Right kidney (tissue), 1 donor: ENCODE measurements around the gene PNO1.
"Not testable (repeated sequence)": the region's sequence is repeated elsewhere in the genome, so short reads cannot be mapped to it uniquely, and the experiment has no call there.

Source experiments
- DNase-seq: peaks from one replicate; pipeline ENCODE4 v3.0.0-alpha.2; 2016

The PNO1 gene

DNA sequence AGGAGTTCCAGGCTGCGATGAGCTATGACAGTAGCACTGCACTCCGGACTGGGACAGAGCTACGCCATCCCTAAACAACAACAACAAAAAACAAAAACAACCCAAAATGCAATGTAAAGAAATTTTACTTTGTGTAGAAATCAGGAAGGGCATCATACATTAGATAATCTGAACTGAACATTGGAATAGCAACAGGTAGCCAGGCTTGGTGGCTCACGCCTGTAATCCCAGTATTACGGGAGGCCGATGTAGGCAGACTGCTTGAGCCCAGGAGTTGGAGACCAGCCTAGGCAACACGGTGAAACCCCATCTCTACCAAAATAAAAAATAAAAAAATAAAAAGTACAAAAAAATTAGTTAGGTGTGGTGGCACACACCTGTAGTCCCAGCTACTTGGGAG lies 2.1 kb upstream of the PNO1 start:
- no peak for DNase-seq

DNA sequence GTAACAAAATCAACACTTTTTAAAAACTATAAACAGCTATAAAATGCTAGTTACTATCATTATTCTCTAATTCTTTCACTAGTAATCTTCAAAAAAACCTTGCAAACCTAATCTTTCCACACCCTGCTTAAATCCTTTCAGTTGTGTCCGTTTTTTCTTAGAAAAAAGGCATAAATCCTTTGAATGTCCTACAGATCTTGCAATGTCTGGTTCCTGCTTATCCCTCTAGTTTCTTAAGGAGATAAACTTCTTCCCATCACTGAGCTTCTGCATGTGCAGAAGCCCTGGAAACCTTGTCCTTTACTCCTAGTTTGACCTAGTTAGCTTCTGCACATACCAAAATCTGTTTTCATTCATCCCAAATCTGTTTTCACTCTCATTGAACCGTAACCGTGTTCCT lies 1.3 kb upstream of the PNO1 start:
- DNase-seq = no peak

DNA sequence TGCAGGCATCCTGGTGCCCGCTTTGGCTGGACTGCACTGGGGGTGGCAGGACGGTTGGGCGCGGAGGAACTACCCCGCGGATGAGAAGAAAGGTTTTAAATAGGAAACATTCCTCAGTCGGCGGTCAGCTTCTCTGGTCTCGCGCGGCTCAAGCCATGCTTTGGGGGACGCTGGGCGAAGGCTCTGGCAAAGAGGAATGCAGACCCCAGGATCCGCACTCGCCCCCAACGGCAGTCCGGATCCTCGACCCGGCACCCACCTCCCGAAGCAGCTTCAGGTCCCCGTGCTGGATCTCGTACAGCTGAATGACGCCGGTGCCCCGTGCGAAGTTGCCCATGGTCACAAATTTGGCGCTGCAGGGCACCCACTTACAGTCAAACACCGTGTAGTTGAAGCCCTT lies 686 bp upstream of the PNO1 start:
- no peak for DNase-seq

DNA sequence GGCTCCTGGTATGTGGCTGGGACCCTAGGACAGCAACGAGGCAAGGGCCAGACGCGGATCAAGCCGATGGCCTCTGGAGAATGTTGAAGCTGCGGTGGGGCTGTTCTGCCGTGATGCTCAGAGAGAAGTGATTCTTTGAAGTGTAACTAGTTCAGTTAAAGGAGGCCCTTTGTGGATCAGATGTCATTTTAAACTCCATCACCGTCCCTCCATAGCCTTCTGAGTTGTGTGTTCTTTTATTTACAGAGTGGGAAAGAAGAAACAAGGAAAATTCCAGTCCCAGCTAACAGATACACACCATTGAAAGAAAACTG lies 403 bp downstream of the PNO1 start:
- DNase-seq = no peak

GRCh38 chr2:68163641-68164040 lies 6.0 kb downstream of the PNO1 start:
- no peak for DNase-seq

GRCh38 chr2:68167186-68167585 lies 9.5 kb downstream of the PNO1 start:
- no peak for DNase-seq

GRCh38 chr2:68169308-68169707 lies 11.6 kb downstream of the PNO1 start:
- no peak for DNase-seq

- no peak for DNase-seq
These were observed 13.5 kb downstream of the PNO1 start for GRCh38 chr2:68171146-68171545.

DNA sequence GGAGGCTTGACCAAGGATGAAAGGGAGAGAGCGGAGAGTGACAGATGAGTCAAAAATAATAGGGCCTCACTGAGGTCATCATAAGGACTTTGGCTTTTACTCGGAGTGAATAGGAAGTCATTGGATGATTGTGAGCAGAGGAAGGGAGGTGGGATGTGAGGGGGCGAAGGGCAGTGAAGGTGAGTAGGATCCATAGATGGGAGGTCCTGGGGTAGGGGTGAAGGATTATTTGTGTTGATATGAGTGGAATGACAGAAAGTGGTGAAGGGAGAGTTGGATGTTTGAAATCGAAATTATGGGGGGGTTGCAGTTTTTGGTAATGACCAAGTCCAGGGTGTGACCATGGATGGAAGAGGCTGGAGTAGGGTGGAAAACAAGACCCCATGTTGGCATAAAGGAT lies 14.0 kb downstream of the PNO1 start:
- DNase-seq = no peak

DNA sequence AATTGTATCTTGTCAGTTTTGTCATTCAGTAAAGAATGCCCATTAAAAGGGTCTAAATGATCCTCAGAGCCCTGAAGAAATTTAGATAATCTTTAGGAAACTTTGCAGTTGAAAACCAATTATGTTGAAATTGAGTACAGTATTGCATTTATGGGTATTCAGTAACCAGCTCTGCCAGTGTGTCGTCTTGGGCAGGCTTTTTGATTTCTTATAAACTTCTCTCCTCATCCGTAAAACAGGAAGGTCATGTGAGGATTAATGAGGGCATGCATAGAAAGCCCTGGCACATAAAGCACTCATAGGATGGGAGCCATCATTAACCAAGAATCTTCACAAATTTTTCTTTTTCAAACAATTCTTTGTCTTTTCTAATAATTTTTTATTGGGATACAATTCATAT lies 14.8 kb downstream of the PNO1 start:
- no peak for DNase-seq

- DNase-seq = no peak
These were observed 15.5 kb downstream of the PNO1 start for GRCh38 chr2:68172990-68173700.

GRCh38 chr2:68175210-68175609 lies 17.5 kb downstream of the PNO1 start:
- DNase-seq = not testable (repeated sequence)

GRCh38 chr2:68176657-68177056 lies 19.0 kb downstream of the PNO1 start:
- no peak for DNase-seq

- no peak for DNase-seq
These were observed 19.9 kb downstream of the PNO1 start for GRCh38 chr2:68177541-68177940.

GRCh38 chr2:68178432-68178831 lies 20.7 kb downstream of the PNO1 start:
- DNase-seq = no peak

DNA sequence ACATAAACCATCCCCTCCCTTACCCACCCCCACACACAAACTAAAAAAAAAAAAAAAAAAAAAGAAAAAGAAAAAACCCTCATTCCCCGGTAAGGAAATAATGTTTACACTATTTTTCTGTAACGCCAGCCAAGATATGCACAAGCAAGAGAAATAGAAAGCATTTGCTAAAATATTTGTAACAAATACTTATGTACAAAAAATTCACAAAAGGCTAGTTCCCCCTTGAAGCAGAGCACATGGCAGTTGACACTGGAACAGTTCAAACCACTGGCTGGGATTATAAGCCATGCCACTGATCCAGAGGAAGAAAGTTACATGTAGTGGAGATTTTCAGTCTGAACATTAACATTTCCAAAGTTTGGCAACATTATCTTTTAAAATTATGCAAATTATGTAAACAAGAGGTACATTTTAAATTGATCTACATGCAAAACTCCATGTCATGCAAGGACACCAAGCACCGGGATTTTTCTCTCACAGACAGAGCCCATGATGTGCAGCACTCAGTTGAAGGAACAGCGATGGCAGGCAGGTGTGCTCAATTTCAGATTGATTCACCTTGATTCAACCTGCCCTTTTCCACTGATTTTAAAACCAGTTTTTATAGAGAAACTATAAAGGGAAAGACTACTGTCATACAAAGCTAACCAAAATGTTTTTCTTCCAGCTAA lies 21.4 kb downstream of the PNO1 start:
- no peak for DNase-seq

GRCh38 chr2:68182902-68183301 lies 25.2 kb downstream of the PNO1 start:
- no peak for DNase-seq

- DNase-seq = no peak
These were observed 28.0 kb downstream of the PNO1 start for GRCh38 chr2:68185541-68186164.

DNA sequence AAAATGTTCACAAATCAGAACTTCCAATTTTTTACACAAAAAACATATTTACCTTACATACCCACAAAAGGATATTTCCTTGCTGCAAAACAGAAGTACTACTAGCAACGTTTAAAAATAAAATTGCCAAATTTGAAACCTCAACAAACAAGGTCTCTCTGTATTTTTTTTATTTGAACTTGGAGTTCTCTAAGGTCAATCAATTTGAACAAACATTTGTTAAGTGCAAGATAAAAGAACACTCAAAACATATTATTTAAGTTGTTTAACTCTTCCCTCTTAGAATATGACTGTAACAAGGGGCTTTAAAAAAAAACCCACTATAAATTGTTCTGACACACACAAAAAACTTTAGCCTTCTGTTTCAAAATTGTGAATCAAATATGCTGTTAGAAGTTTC lies 29.6 kb downstream of the PNO1 start:
- no peak for DNase-seq

DNA sequence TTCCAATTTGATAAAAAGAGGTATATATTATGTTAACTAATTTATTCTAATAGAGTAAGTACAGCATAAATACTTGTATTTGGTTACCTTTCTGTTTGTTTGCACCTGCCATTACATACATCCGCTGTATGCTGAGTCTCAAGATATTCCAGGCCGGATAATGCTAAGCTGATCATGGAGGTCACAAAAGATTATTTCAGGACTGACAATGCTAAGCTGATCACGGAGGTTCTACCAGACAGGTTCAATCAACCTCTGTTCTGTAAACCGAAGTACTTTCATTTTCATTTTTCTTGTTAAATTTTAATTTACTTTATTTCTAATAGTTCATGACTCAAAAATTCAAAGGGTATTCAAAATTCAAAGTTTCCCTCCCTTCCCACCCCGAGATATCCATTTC lies 31.1 kb downstream of the PNO1 start:
- DNase-seq = no peak

- no peak for DNase-seq
These were observed 32.5 kb downstream of the PNO1 start for GRCh38 chr2:68189991-68190784.

DNA sequence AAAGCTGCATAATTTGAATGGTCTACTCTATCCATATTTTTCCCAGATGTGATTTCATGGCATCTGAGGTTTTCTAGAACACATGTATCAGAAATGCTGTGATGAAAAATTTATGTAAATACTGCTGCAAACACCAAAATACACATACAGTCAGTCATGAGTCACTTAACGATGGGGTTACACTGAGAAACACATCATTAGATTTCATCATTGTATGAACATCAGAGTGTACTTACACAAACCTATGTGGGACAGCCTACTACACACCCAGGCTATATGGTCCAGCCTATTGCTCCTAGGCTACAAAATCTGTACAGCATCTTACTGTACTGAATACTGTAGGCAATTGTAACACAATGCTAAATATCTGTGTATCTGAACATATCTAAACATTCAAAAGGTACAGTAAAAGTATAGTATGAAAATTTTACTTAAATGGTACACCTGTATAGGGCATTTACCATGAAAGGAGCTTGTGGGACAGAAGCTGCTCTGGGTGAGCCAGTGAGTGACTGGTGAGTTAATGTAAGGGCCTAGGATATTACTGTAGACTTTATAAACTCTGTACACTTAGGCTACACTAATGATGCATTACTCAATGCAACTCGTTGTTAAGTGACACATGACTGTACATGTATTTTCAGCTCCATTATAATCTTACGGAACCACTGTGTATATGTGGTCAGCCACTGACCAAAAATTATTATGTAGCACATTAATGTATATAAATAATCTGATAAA lies 33.5 kb downstream of the PNO1 start:
- DNase-seq = no peak

GRCh38 chr2:68193144-68193543 lies 35.5 kb downstream of the PNO1 start:
- no peak for DNase-seq
